Germinal center (tissue), 1 donor: ENCODE data around the gene TNNT2.
A peak's percentile ranks its signal among the peaks of the same experiment; 100 is the strongest.

Experiments used
- DNase-seq: peaks from one replicate; pipeline ENCODE4 v3.0.0; 2012; ENCODE audit warnings: mixed read lengths, low spot score

TNNT2 gene

DNA sequence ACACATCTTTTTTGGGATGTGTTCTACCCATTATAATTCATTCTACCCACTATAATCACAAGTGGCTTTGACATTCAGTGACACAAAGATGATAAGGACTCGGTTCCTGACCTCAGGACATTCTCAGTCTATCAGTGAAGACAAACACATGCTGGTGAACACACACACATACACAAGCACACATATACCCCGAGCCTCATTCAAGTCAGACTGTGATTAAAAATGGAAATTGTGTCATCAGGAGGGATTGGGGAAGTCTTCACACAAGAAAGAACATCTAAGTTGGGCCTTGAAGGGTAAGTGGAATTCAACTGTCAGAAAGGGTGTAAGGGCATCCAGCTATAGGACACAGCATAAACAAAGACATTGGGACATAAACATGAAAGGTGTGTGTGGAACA lies 24.2 kb upstream of the TNNT2 start:
- DNase-seq: no peak

DNA sequence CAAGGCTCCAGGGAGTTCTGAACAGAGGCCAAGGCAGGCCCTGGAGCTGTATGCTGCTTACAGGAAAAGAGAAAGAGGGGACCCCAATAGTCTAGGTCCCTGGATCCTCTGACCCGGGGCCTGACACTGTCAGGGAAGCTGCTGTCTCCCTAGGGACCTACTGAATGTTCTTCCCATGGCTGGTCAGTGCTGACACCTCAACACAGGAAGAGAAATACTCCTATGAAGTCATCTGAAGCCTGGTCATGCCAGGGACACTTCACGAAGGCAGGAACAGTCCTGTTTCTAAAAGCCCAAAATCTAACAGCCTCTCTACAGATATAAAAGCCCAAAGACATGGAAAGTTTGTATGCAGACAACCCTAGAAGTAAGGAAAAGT lies 23.4 kb upstream of the TNNT2 start:
- no peak for DNase-seq

GRCh38 chr1:201400212-201400851 lies 22.9 kb upstream of the TNNT2 start:
- no peak for DNase-seq

GRCh38 chr1:201399352-201400126 lies 22.1 kb upstream of the TNNT2 start:
- DNase-seq: no peak

- DNase-seq: no peak
These were observed 21.5 kb upstream of the TNNT2 start, which contains the start of gene LAD1 for GRCh38 chr1:201399018-201399351. LAD1 (minus strand) TSS chr1:201399324; CDS start chr1:201399306, 18 bp downstream.

DNA sequence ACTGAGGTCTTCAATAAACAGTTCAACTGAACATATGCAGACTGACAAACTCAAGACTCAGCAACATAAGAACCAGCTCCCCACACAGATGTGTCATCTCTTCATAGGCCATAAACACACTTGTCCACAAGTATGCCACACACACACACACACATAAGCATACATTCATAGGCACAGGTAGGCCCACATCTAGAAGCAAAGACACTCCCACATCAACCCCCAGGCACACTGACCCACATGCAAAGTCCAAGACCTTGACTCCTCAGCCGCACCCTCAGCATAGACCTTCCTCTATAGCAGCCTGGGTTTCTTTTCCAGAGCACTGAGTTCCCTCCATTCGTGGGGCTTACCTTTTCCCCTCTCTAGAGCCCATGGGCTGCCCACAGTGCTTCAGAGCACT lies 20.2 kb upstream of the TNNT2 start:
- DNase-seq: no peak

DNA sequence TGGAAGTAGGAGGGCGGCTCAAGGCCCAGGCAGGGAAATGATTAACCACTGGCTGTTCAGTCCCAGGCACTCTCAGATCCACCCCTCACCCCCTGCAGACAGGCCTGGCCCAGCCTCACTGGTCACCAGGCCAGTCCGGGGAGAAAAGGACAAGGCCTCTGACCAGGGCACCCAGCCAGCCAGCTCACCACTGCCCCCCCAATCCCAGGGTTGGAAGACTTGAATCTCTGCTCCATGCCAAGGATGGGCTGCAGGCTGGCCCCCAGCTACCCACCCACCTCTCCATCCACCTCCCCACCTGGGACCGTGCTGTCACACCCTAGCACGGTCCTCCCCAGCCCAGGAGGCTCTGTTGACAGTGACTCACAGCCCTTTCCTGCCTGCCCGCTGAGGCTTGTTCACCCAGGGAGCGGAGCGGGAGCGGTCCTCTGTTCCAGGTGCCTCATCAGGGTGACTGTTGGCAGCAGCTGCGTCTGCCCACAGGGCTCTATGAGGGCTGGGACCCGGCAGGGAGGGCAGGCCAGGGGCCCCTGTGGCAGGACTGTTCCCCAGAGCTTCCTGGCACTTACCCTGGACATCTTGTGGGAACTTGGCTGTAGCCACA lies 19.5 kb upstream of the TNNT2 start:
- DNase-seq: no peak

GRCh38 chr1:201395936-201396335 lies 18.5 kb upstream of the TNNT2 start:
- no peak for DNase-seq

DNA sequence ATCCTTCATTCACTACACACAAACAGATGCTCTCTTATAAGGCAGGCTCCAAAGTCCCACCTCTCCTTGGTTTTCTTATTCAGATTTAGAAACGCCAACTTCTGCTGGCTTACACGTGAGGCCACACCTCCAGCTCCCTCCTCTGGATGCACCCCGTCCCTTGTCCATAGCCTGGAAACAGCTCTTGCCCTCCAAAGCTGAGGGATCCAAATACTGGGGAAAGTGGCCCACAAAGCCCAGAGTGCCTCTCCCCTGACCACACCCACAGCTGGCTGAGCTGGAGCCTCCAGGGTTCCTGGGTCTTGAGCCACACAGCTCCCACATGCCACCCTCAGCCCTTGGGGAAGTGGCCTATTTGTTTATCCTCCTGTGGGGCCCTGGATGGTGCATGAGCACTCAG lies 17.1 kb upstream of the TNNT2 start:
- no peak for DNase-seq

DNA sequence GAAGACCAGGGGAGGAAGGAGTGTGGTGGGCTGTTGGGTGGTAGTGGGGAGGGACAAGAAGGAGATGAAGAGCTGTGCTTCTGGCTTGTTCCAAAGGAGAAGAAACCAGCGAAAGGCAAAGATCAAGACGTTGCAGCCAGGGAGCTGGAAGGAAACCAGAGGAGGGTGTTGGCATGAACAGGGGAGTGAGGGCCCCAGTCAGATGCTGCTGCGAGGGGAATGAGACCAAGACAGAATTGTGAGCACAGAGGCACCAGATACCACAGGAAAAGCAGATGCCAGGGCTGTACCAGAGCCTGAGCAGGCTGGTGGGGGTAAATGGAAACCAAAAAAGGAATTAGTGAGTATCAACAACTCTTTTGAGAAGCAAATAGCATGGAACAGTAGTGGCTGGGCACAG lies 15.6 kb upstream of the TNNT2 start:
- DNase-seq: no peak

DNA sequence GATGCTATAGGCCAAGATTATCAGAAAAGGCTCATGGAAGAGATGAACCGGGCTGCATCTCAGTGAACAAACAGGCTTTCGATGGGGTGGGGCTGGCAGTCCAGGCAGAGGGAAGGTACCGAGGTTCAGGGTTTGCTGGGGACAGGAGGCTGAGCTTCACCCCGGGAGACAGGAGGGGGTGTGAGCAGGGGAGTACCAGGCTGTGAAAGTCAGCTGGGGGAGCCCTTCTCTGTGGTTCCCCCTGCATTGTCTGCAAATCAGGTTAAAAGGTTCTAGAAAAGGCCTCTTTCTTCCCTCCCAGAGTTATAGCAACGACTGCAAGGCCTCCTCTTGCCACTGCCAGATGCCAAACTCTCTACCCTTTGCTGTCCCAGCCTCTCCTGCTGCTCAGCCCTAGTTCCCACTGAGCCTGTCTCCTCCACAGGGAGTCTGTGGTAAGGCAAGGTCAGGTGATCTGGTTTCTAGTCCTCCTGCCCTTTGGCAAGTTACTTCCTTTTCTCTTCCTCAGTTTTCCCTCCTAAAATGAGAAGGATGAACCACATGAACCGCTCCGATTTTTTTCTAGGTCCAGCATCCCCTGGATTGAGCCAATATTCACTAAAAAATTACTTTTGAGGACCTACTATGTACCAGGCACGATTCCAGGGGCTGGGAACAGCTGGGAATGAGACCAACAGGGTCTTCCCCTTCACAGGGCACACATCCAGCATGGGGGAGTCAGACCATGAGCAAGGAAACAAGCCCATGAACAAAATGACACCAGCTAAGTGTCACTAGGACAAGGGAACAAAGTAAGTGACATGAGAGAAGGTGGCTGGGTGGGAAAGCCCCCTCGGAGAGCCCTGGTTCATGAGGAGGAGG lies 14.4 kb upstream of the TNNT2 start:
- DNase-seq: no peak

DNA sequence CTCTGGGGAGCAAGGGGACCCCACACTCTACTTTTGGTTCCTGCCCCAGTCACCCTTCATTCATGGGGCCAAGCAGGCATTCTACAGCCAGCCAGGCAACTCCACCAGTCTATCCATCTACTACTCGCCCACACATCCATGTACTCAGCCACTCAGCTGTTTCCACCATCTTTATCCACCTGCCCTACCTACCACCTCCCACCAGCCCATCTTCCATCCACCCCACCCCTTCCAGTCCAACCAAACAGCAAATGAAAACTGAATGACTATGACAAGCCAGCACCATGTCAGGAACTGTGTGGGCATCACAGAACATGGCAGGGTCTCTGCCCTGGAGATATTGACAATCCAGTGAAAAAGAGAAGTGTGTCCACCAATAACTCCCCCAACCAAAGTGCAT lies 13.7 kb upstream of the TNNT2 start:
- no peak for DNase-seq

DNA sequence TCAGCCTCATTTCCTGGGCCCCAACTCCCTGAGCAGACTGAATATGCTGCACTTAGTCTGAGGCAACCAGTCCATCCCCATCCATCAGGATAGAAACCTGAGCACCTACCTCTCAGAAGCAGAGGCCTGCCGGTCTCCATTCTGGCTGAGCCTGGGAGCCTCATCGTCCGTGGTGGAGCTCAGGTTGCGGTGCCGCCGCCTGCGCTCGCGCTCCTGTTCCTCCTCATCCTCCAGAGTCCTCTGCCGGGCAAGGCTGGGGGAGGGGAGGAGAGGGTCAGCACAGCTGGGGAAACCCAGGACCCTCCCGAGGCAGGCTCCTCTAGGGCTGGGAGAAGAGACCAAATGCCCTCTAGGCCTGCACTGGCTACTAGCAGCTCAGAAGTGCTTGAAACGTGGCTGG lies 11.6 kb upstream of the TNNT2 start:
- no peak for DNase-seq

- no peak for DNase-seq
These were observed 8.7 kb upstream of the TNNT2 start for GRCh38 chr1:201386208-201386607.

DNA sequence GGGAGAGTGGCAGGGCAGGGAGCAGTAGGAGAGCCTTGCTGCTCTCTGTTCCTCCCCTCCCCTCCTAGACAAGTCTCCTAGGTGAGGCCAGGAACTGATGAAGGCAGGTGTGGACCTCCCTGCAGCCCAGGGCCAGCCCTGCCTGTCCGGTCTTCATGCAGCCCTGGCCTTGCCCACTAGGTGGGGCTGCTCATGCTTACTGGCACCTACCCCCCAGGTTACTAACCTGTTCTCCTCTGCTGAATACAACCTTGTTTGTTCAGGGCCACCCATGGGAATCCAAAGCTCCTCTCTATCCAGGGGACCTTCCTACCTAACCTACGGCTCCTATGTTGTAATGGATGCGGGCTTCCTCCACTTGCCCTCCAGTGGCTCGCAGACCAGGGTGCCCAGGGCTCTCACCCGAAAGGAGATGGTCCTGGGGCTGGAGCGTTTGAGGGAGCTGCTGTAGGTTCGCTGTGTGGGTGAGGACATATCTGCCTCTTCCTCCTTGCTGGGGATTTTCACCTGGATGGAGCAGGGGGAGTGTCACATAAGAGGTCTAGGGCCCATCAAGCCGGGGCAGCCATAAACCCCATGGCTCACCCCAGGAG lies 7.9 kb upstream of the TNNT2 start:
- peak; percentile 70 for DNase-seq

GRCh38 chr1:201384406-201384782 lies 6.9 kb upstream of the TNNT2 start:
- DNase-seq: no peak

DNA sequence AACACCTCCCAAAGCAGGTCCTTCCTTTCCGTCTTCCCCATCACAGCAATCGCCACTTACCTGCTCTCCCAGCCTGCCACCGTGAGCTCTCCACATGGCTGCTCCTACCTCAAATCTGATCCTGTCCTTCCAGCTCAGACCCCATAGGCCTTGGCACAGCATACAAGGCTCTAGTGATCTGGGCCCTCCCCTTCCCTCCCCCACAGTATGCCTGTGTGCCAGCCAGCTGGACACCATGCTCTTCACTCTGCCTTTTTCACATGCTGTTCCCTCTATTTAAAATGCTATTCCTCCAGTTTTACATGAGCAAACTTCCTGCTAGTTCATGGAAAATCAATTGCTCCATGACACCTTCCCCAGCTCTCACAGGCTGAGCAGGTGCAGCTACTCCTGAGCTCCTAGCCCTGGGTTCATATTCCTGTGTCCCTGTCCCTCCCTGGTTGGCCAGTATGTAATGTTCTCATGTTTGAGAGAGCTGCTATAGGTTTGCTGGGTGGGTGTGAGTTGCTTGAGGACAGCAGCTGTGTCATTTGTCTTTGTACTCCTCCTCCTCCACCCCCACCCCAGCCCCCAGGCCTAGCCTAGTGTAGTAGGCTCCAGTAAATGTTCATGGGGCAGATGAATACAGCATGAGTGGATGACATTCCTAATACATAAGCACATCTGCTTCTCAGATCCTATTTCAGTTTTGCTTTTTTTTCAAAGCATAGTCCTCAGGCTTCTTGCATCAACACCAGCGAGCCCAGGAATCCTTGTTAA lies 6.3 kb upstream of the TNNT2 start:
- DNase-seq: no peak

- DNase-seq: no peak
These were observed 3.6 kb upstream of the TNNT2 start for GRCh38 chr1:201381130-201381529.

DNA sequence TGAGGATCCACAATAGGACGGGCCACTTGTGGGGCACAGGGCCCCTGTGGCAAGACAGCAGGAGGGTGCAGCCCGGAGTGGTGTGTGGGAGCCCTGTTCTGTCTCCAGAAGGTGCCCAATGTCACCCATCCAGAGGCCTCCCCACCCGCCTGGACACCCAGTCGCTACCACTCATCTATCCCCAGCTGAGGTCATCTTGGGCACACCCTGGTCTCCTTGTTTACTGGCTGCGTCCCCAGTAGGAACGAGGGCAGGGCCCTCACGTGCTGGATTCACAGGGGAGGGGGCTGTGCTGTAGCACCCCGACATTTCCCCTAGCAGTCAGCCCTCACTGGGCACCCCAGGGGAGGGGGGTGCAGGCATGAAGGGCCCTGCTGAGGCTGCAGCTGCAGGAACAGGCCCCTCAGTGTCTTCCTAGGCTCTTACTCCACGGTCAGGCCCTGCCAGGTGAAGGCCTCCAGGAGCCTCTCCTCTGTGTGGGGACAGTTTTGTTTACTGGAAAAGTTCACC lies 2.3 kb upstream of the TNNT2 start:
- no peak for DNase-seq

DNA sequence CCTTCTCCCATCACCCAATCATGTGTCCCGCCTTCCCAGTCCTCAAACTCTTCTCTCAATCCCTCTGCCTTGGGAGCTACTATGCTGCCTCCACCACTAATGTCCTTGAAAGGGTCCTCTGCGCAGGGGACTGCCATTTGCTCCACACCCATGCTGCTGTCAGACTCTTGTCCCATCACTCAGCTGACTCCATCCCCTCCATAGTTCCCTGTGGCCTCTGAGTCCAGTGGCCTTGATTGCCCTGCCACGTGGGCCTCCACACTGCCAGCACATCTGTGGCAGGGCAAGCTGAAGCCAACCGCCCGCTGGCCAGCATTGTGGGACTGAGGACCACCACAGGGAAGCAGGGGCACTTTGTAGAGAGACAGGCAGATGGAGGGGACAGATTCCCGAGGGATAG lies 1.3 kb upstream of the TNNT2 start:
- no peak for DNase-seq
